Lower lobe of right lung (tissue), 2 donors: ENCODE measurements around the gene TLX2. TPM values are rescaled to one million over a fixed set of nuclear protein-coding genes. Genes with fewer than 3 reads are reported as not detected.
"Not testable (repeated sequence)": the region's sequence is repeated elsewhere in the genome, so short reads cannot be mapped to it uniquely, and the experiment has no call there.

Source experiments
- ATAC-seq, 2 donors: fragments of 200-7000 bp; cut with Tn5 transposase; one replicate each; pipeline ENCODE4 v1.9.1; 2020 to 2022; ENCODE audit warnings: mild to moderate bottlenecking in 2 of 2, moderate library complexity in 2 of 2
- DNase-seq: peaks from one replicate; pipeline ENCODE4 v3.0.0-alpha.2; 2020
- H3K27ac ChIP-seq: fragments of 200-600 bp; one replicate; pipeline ENCODE4 v1.8.0; 2022
- H3K27me3 ChIP-seq: fragments of 200-600 bp; one replicate; pipeline ENCODE4 v1.8.0; 2022; ENCODE audit warnings: low read depth
- H3K36me3 ChIP-seq: fragments of 200-600 bp; one replicate; pipeline ENCODE4 v1.8.0; 2022; ENCODE audit warnings: mild to moderate bottlenecking
- H3K4me1 ChIP-seq: fragments of 200-600 bp; one replicate; pipeline ENCODE4 v1.8.0; 2022
- H3K4me3 ChIP-seq: fragments of 200-600 bp; one replicate; pipeline ENCODE4 v1.8.0; 2022; ENCODE audit warnings: mild to moderate bottlenecking
- H3K9me3 ChIP-seq: fragments of 200-600 bp; one replicate; pipeline ENCODE4 v1.8.0; 2022
- intact Hi-C: fragments of 100-400 bp; cut with DNase I; formaldehyde crosslinking; loops from one replicate; pipeline ENCODE4 v1.11.0; 2022
- total RNA-seq: library from RNA; stranded (reverse); fragmentation: NEBNext Ultra II Directional; extraction: Animal tissue kit (Norgen Biotek cat#: 25700); gene quantifications from one replicate; pipeline ENCODE4 v1.2.1, GENCODE V29; 2021
- TF ChIP-seq, protein P1 (sequence below): fragments of 200-600 bp; IDR thresholded peaks from one replicate; pipeline ENCODE4 v1.8.0; 2022; ENCODE audit warnings: antibody characterized with exemption, mild to moderate bottlenecking
- donor health status: DM: no; HTN: yes; CAD: no; lungs with severe emphysema.

The TLX2 gene
- total RNA-seq, 1 donor from 2014 or later, result not detected

DNA sequence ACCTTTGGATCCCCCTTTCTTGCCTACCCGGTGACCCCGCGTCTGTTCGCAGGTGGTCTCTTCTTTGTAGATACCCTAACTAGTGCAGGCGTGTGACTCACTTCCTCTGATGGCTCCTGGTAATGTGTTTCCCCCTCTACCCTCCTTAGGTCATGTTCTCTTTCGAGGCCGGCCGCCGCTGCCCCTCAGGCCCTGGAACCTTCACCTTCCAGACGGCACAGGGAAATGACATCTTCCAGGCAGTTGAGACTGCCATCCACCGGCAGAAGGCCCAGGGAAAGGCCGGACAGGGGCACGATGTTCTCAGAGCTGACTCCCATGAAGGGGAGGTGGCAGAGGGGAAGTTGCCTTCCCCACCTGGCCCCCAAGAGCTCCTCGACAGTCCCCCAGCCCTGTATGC lies 41.9 kb downstream of the TLX2 start:
- peaks cover 16% of the 10 kb centered on the region for H3K4me1 ChIP-seq
- TF ChIP-seq, protein P1, sequence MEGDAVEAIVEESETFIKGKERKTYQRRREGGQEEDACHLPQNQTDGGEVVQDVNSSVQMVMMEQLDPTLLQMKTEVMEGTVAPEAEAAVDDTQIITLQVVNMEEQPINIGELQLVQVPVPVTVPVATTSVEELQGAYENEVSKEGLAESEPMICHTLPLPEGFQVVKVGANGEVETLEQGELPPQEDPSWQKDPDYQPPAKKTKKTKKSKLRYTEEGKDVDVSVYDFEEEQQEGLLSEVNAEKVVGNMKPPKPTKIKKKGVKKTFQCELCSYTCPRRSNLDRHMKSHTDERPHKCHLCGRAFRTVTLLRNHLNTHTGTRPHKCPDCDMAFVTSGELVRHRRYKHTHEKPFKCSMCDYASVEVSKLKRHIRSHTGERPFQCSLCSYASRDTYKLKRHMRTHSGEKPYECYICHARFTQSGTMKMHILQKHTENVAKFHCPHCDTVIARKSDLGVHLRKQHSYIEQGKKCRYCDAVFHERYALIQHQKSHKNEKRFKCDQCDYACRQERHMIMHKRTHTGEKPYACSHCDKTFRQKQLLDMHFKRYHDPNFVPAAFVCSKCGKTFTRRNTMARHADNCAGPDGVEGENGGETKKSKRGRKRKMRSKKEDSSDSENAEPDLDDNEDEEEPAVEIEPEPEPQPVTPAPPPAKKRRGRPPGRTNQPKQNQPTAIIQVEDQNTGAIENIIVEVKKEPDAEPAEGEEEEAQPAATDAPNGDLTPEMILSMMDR, result no peak
- intact Hi-C loops, result no loop called here
- H3K4me3 ChIP-seq, result peak overlapping the region; percentile 95
- peaks cover 12% of the 10 kb centered on the region for H3K36me3 ChIP-seq
- H3K27ac ChIP-seq, result peak overlapping the region; percentile 90
- ATAC-seq (no peak), DNase-seq (no peak)
- no peaks in the 10 kb centered on the region for H3K9me3 ChIP-seq
- no peaks in the 10 kb centered on the region for H3K27me3 ChIP-seq

GRCh38 chr2:74556831-74557370 lies 42.7 kb downstream of the TLX2 start:
- Histone ChIP-seq H3K9me3 (no peaks in the 10 kb centered on the region), H3K36me3 (peaks cover 12% of the 10 kb centered on the region), H3K27me3 (no peaks in the 10 kb centered on the region), H3K4me1 (peaks cover 16% of the 10 kb centered on the region), H3K27ac (no peak overlapping the region), H3K4me3 (no peak overlapping the region)
- no peak for DNase-seq
- intact Hi-C loops, result no loop called here
- TF ChIP-seq, protein P1, result no peak
- no peak for ATAC-seq

DNA sequence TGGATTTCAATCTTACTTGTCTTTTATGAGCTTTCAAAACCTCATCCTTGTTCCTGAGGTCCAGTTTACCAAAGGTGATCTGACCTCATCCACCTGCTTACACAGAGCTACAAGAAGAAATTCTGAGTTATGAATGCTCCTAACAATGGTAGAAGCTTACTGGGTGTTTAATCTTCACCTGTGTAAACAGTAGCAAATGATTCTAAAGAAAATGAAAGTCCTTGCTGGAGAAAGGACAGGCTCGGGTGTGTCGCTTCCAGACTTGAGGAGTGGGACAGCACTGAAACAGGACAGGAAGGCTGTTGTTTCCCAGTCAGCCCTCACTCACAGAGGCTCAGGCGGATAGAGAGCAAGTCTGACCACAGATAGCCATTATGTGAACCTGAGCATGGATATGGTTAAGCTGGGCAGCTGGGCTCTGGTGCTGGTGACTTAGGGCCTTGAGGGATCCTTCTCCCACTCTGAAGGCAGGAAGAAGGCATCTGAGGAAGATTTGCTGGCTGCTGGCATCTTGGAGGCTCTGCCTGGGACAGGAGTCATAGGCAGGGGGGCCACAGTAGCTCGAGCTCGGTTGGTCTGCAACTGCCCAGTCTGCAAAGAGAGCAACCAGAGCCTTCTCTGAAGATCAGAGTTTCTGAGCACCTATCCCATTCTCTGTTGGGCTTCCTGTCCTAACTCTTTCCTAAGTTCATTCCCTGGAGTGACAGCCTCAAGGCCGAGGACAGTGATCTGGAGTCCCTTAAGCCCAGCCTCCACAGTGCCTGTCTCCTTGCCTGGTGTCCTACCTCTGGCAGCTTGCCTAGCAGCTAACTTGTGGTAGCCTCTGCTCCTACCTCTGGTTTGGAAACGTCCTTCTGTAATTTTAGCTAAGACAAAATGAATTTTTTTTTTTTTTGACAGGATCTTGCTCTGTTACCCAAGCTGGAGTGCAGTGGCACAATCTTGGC lies 44.3 kb downstream of the TLX2 start:
- DNase-seq, result no peak
- Histone ChIP-seq H3K36me3 (peaks cover 12% of the 10 kb centered on the region), H3K27ac (no peak overlapping the region), H3K27me3 (no peaks in the 10 kb centered on the region), H3K4me3 (no peak overlapping the region), H3K9me3 (no peaks in the 10 kb centered on the region), H3K4me1 (peaks cover 9% of the 10 kb centered on the region)
- TF ChIP-seq, protein P1, result no peak
- intact Hi-C loops, result no loop called here
- no peak for ATAC-seq

DNA sequence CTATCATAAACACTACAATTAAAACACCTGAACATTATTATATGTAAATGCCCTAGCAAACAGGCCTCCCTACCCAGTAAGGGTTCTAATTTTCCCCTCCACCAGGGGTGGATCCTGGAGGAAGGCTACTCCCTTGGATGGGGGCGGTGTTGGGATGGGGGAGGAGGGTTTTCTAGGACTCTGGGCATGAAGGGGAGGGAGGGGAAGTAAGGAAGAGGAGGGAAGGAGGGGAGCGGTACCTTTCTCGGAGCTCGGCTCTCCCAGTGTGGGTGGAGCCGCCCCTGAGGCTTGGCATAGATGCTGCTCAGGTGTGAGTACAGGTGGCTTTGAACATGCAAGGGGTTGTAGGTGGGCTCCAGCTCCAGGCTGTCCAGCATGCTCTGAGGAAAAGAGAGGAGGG lies 45.7 kb downstream of the TLX2 start:
- Histone ChIP-seq H3K36me3 (peaks cover 12% of the 10 kb centered on the region), H3K4me3 (no peak overlapping the region), H3K27me3 (no peaks in the 10 kb centered on the region), H3K9me3 (no peaks in the 10 kb centered on the region), H3K4me1 (peaks cover 7% of the 10 kb centered on the region), H3K27ac (no peak overlapping the region)
- DNase-seq, result no peak
- TF ChIP-seq, protein P1, result no peak
- ATAC-seq, result no peak
- intact Hi-C loops, result no loop called here

- Histone ChIP-seq H3K36me3 (peaks cover 12% of the 10 kb centered on the region), H3K27ac (no peak overlapping the region), H3K4me3 (no peak overlapping the region), H3K9me3 (no peaks in the 10 kb centered on the region), H3K27me3 (no peaks in the 10 kb centered on the region), H3K4me1 (peaks cover 2% of the 10 kb centered on the region)
- TF ChIP-seq, protein P1, result no peak
- intact Hi-C loops, result no loop called here
- DNase-seq (no peak), ATAC-seq (no peak)
Measured at GRCh38 chr2:74560591-74560990, 46.3 kb downstream of the TLX2 start.

GRCh38 chr2:74561022-74561421 lies 46.8 kb downstream of the TLX2 start:
- ATAC-seq, H3K4me3 ChIP-seq, H3K27me3 ChIP-seq, H3K36me3 ChIP-seq, DNase-seq, H3K27ac ChIP-seq, H3K9me3 ChIP-seq, intact Hi-C loops, H3K4me1 ChIP-seq: not testable (repeated sequence)
